ENCODE measurements around the gene UGCG. TPM values are rescaled to one million over a fixed set of nuclear protein-coding genes. Genes with fewer than 3 reads are reported as not detected.
A peak's percentile ranks its signal among the peaks of the same experiment; 100 is the strongest.

UGCG gene
- total and polyA plus RNA-seq, 2 donors (not counting 1 experiment from before 2014, with no cell fraction given) = 23.9 to 53.5 TPM

DNA sequence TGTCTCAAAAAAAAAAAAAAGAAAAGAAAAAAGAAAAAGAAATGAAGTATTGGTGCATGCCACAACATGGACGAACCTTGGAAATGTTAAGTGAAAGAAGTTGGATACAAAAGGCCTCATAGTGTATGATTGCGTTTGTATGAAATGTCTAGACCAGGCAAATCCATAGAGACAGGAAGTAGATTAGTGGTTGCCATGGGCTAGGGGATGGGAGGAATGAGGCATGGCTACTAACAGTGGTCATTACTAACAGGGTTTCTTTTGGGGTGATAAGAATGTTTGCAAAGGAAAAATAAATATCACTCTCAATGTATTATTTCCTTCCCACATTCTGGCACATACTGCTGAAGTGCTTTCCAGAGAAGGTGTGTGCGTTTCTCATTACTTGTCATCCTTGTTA is 44.1 kb downstream of the UGCG start:
- Histone ChIP-seq H3K27ac (ENCODE audit: low read length in 2 of 2) (no peak overlapping the region), H3K36me3 (replicated peaks in 1 of 2; ENCODE audit: control extremely low read depth in 1 of 2, control insufficient read depth in 1 of 2, extremely low read depth in 1 of 2, insufficient read depth in 2 of 2, low read length in 1 of 2) (peaks cover 0 to 6% of the 10 kb centered on the region in 2 experiments), H3K79me2 (ENCODE audit: control insufficient read depth, insufficient read depth, low read length) (peaks cover 3% of the 10 kb centered on the region), H2AFZ (ENCODE audit: insufficient read depth, low read depth, low read length, poor library complexity, severe bottlenecking) (no peak overlapping the region), H3K9me3 (ENCODE audit: control extremely low read depth in 1 of 3, control insufficient read depth in 2 of 3, insufficient read depth in 1 of 3, low read length in 2 of 3) (no peaks in the 10 kb centered on the region), H3K4me1 (ENCODE audit: control insufficient read depth in 2 of 2, insufficient read depth in 2 of 2, low read length in 2 of 2) (peaks cover 44 to 50% of the 10 kb centered on the region in 2 donors), H3K27me3 (replicated peaks in 1 of 4; ENCODE audit: control extremely low read depth in 1 of 4, control insufficient read depth in 3 of 4, insufficient read depth in 4 of 4, low read length in 3 of 4) (no peaks in the 10 kb centered on the region), H3K4me3 (ENCODE audit: control extremely low read depth in 1 of 5, extremely low read depth in 1 of 5, insufficient read depth in 1 of 5, low read depth in 2 of 5, low read length in 4 of 5) (no peak overlapping the region), H3K9ac (ENCODE audit: low read length) (no peak overlapping the region), H4K20me1 (ENCODE audit: control insufficient read depth, insufficient read depth, low read length, poor library complexity, severe bottlenecking) (no peaks in the 10 kb centered on the region), H3K4me2 (replicated peaks; ENCODE audit: low read depth, low read length, poor library complexity, severe bottlenecking) (no peak overlapping the region)
- intact Hi-C loops (cut with micrococcal nuclease) = no loop called here
- CTCF ChIA-PET = no interaction called here
- 100% methylated on average over 2 of the region's 3 CpGs for WGBS (ENCODE audit: insufficient coverage)
- H3K27me3 Mint-ChIP-seq = no peaks in the 10 kb centered on the region
- peak overlapping the region; percentile 34 for H3K27ac Mint-ChIP-seq
- no peak for TF ChIP-seq EZH2 (IDR thresholded peaks at IDR 0.05; ENCODE audit: borderline replicate concordance, insufficient read depth, low read depth, low read length, poor library complexity, severe bottlenecking)
- TF ChIP-seq, protein P1, sequence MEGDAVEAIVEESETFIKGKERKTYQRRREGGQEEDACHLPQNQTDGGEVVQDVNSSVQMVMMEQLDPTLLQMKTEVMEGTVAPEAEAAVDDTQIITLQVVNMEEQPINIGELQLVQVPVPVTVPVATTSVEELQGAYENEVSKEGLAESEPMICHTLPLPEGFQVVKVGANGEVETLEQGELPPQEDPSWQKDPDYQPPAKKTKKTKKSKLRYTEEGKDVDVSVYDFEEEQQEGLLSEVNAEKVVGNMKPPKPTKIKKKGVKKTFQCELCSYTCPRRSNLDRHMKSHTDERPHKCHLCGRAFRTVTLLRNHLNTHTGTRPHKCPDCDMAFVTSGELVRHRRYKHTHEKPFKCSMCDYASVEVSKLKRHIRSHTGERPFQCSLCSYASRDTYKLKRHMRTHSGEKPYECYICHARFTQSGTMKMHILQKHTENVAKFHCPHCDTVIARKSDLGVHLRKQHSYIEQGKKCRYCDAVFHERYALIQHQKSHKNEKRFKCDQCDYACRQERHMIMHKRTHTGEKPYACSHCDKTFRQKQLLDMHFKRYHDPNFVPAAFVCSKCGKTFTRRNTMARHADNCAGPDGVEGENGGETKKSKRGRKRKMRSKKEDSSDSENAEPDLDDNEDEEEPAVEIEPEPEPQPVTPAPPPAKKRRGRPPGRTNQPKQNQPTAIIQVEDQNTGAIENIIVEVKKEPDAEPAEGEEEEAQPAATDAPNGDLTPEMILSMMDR (IDR thresholded peaks at IDR 0.05) = no peak
- no peaks in the 10 kb centered on the region for H3K9me3 Mint-ChIP-seq (ENCODE audit: insufficient read depth)
- ATAC-seq (ENCODE audit: low read depth) (no peak), DNase-seq (no peak)
- POLR2A ChIA-PET = interaction anchor here (0.7 kb wide), 1 partner anchor 62 kb away, joined by 6 read pairs; no protein-coding TSS in a partner anchor
- H3K4me3 Mint-ChIP-seq = no peak overlapping the region
- peaks cover 53% of the 10 kb centered on the region for H3K4me1 Mint-ChIP-seq

DNA sequence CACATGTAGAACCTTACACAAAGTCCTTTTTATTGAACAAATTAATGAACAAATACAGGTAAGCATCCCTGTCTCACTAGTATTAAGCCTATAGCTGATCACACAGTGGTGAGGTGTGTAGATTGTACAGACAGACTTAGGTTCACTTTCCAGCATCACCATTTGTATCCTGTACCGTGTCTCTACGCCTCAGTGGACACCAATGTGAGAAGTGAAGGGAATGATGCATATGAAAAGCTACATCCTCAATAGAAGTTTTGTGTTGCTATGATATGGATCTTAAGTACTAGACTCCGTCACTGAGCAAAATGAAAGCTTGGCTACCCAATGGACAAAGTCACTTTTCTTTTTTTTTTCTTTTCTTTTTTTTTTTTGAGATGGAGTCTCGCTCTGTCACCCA is 46.6 kb downstream of the UGCG start:
- Mint-ChIP-seq H3K4me3 (no peak overlapping the region), H3K4me1 (peaks cover 46% of the 10 kb centered on the region), H3K9me3 (ENCODE audit: insufficient read depth) (no peaks in the 10 kb centered on the region), H3K27ac (peak overlapping the region; percentile 47), H3K27me3 (no peaks in the 10 kb centered on the region)
- H3K4me2 ChIP-seq (replicated peaks; ENCODE audit: low read depth, low read length, poor library complexity, severe bottlenecking) = no peak overlapping the region
- ChIA-PET CTCF (interaction anchor here (2.7 kb wide), 1 partner anchor 132 kb away, joined by 10 read pairs; no protein-coding TSS in a partner anchor), POLR2A (no interaction called here)
- peaks cover 36 to 43% of the 10 kb centered on the region in 2 donors for H3K4me1 ChIP-seq (ENCODE audit: control insufficient read depth in 2 of 2, insufficient read depth in 2 of 2, low read length in 2 of 2)
- no peaks in the 10 kb centered on the region for H3K36me3 ChIP-seq (replicated peaks in 1 of 2; ENCODE audit: control extremely low read depth in 1 of 2, control insufficient read depth in 1 of 2, extremely low read depth in 1 of 2, insufficient read depth in 2 of 2, low read length in 1 of 2)
- peaks cover 4% of the 10 kb centered on the region for H3K79me2 ChIP-seq (ENCODE audit: control insufficient read depth, insufficient read depth, low read length)
- H3K27me3 ChIP-seq (replicated peaks in 1 of 4; ENCODE audit: control extremely low read depth in 1 of 4, control insufficient read depth in 3 of 4, insufficient read depth in 4 of 4, low read length in 3 of 4) = no peaks in the 10 kb centered on the region
- no peak overlapping the region for H3K4me3 ChIP-seq (ENCODE audit: control extremely low read depth in 1 of 5, extremely low read depth in 1 of 5, insufficient read depth in 1 of 5, low read depth in 2 of 5, low read length in 4 of 5)
- WGBS (ENCODE audit: insufficient coverage) = no CpG with 5 or more reads among the region's 4 CpGs
- TF ChIP-seq, protein P1 (IDR thresholded peaks at IDR 0.05) = no peak
- TF ChIP-seq EZH2 (IDR thresholded peaks at IDR 0.05; ENCODE audit: borderline replicate concordance, insufficient read depth, low read depth, low read length, poor library complexity, severe bottlenecking) = no peak
- intact Hi-C loops (cut with micrococcal nuclease) = no loop called here
- no peak overlapping the region for H2AFZ ChIP-seq (ENCODE audit: insufficient read depth, low read depth, low read length, poor library complexity, severe bottlenecking)
- DNase-seq = no peak
- no peak overlapping the region for H3K9ac ChIP-seq (ENCODE audit: low read length)
- H3K27ac ChIP-seq (ENCODE audit: low read length in 2 of 2) = no peak overlapping the region
- H3K9me3 ChIP-seq (ENCODE audit: control extremely low read depth in 1 of 3, control insufficient read depth in 2 of 3, insufficient read depth in 1 of 3, low read length in 2 of 3) = no peaks in the 10 kb centered on the region
- ATAC-seq (ENCODE audit: low read depth) = no peak
- no peaks in the 10 kb centered on the region for H4K20me1 ChIP-seq (ENCODE audit: control insufficient read depth, insufficient read depth, low read length, poor library complexity, severe bottlenecking)

Data from B cell (primary cell).